ENCODE data around the gene ALDH3A2.

- TF ChIP-seq CTCF (IDR thresholded peaks at IDR 0.05) (no peak), POLR2AphosphoS5 (IDR thresholded peaks at IDR 0.05; ENCODE audit: insufficient read depth in 1 of 2, low read depth in 1 of 2) (no peak)
Observed at GRCh38 chr17:19672009-19672750, 23.6 kb downstream of the ALDH3A2 start.
